GM12873 (cell line): ENCODE data around the gene ACD.

Experiments
- TF ChIP-seq, protein P1 (sequence below): IDR thresholded peaks from 2 replicates; pipeline ENCODE4 v1.5.1; 2012; ENCODE audit warnings: low read depth, mild to moderate bottlenecking, moderate library complexity, low read length, control low read depth; ENCODE audit not compliant: insufficient read depth; ENCODE audit errors: missing control alignments

Gene ACD

DNA sequence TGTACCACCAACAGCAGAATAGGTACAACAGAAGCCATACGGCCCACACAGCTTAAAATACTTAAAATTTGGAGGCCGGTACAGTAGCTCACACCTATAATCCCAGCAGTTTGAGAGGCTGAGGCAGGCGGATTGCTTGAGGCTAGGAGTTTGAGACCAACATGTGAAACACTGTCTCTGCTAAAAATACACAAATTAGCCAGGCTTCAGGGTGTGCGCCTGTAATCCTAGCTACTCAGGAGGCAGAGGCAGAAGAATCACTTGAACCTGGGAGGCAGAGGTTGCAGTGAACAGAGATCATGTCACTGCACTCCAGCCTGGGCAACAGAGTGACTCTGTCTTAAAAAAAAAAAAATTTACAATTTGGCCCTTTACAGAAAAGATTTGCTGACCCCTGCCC lies 42.1 kb upstream of the ACD start:
- TF ChIP-seq, protein P1, sequence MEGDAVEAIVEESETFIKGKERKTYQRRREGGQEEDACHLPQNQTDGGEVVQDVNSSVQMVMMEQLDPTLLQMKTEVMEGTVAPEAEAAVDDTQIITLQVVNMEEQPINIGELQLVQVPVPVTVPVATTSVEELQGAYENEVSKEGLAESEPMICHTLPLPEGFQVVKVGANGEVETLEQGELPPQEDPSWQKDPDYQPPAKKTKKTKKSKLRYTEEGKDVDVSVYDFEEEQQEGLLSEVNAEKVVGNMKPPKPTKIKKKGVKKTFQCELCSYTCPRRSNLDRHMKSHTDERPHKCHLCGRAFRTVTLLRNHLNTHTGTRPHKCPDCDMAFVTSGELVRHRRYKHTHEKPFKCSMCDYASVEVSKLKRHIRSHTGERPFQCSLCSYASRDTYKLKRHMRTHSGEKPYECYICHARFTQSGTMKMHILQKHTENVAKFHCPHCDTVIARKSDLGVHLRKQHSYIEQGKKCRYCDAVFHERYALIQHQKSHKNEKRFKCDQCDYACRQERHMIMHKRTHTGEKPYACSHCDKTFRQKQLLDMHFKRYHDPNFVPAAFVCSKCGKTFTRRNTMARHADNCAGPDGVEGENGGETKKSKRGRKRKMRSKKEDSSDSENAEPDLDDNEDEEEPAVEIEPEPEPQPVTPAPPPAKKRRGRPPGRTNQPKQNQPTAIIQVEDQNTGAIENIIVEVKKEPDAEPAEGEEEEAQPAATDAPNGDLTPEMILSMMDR, result no peak

DNA sequence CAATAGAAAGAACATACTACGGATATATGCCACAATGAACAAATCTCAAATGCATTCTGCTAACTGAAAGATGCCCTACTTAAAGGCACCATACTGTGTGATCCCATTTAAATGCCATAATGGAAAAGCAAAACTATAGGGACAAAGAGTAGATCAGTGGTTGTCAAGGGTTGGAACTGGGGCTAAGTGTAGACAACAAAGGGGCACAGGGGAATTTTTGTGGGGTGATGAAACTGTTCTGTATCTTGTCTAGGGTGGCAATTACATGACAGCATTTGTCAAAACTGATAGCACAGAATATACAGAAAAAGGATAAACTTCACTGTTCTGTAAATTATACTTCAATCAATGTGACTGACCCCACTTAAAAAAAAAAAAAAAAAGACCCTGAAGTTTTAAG lies 41.4 kb upstream of the ACD start:
- TF ChIP-seq, protein P1, result no peak

DNA sequence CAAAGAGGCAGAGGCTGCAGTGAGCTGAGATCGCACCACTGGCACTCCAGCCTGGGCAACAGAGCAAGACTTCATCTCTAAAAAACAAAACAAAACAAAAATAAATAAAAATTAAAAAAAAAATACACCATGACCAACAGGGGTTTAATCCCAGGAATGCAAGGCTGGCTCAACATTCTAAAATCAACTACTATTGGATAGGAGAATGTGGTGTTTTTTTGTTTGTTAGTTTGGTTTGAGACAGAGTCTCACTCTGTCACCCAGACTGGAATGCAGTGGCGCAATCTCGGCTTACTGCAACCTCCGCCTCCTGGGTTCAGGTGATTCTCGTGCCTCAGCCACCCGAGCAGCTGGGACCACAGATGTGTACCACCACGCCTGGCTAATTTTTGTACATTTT lies 39.2 kb upstream of the ACD start:
- TF ChIP-seq, protein P1, result no peak

DNA sequence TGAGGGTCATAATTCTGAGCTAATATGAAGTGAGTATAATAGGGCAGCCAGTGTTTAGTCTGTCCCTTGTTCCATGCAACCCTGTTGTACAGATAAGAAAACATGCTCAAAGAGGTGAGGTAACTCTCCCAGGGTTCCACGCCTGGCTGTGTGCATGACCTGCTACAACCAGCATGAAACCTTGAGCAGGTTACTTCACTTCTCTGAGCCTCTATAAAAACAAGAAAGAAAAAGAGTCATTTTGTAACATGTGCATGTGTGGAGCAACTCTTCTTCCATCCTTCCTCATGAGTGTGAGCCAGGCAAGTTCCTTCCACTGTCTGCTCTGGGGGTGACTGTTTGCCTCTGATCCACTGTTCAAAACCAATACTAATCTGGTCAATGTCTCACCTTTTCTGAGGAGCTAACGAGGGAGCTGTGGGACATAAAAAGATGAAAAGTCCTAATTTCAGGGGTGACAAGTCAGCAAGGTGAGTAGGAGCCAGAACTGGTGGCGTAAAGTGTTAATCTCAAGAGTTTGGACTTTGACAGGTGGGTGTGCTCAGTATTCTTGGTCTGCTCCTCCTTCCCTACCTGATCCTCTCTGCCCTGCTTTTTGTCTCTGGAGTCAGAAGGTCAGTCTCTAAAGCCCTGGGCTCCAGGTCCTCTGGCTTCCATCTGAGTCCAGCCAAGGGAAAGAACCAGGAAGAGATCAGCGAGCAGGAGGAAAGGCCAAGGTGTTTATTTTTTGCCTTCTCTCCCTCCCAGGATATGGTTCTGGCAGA lies 37.5 kb upstream of the ACD start:
- TF ChIP-seq, protein P1, result no peak

DNA sequence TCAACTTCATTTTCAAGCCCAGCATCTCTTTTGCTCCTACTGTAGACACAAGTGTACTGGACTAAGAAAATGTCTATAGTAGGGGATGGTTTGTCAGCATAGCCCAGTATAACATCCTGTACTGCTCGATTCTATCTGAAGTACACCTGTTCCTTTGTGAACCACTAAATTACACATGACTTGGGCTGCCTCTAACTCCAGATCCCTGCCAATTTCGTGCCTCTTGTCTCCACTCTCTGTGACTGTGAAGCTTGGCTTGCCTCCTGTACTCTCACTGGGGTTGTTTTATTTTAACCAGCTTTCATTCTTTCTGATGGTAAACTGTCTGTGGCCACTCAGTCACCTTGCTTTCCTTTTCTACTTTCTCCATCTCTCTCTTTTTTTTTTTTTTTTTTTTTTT lies 34.6 kb upstream of the ACD start:
- TF ChIP-seq, protein P1, result no peak

DNA sequence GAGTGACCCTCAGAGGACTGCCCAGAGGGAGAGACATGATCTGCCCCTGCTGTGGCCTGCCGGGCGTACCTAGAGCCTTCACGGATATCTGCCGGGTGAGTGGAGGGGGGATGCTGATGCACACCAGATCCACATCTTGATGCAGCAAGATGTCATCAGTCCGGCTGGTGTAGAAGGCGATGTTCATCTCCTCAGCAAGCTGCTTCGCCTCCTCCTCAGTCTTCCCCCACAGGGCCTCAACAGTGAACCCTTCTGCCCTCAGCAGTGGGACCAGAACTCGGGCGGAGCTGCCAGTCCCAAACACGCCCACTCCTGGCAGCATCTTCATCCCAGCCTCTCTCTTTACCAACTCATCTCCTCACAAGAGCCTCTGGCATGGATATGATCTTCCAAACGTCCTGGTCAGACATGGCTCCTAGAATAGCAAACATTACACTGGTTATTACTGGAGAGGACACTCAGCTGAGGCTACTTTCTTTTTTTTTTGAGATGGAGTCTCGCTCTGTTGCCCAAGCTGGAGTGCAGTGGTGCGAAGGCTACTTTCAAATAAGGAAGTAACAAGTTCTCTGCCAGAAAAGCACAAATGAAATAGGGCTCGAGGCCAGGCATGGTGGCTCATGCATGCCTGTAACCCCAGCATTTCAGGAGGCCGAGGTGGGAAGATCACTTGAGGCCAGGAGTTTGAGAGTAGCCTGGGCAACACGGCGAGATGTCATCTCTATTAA lies 25.5 kb upstream of the ACD start:
- TF ChIP-seq, protein P1, result no peak

DNA sequence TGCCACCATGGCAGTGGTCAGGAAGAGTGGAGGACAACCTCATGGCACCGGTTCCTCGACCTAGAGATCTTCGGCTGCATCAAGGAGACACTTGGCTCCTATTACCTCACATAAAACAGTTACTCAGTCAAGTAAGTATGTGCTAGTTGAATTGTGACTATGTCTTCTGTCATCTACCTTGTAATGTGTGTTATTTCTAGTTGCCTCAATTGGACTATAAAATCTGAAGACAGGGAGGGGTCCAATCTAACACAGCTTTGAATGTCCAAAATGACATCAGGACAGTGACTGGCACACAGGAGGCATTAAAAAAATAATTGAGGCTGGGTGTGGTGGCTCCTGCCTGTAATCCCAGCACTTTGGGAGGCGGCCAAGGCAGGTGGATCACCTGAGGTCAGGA lies 23.7 kb upstream of the ACD start:
- TF ChIP-seq, protein P1, result no peak
